Measurements from ENCODE around the gene USP43.
"Not testable (repeated sequence)": the region's sequence is repeated elsewhere in the genome, so short reads cannot be mapped to it uniquely, and the experiment has no call there.

The USP43 gene

DNA sequence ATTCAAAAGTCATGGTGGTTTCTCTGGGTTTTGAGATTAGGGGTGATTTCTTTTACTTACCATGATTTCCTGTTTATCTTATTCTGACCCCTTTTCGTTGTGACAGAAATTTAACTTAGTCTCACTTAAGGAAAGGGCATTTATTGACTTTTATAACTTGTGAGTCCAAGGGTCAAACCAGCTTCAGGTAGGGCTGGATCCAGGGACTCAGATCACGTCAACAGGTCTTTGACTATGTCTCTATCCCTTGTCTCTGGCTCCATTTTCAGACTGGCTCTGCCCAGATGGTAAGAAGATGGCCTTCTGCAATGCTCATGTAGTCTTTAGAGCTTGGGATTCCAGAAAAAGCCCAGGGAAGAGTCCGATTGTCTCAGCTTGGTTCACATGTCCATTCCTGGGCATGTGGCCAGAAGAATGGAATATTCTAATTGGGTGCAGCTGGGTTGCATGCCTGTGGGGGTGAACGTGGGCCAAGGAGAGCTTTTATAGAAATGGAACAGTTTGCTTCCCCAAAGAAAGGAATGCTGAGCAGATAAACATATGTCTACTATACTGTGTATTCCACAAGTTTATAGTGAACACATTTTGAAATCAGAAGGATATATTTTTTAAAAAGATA, 13.4 kb downstream of the USP43 start:
- no peak for DNase-seq (ENCODE audit: low read depth, low spot score)

DNA sequence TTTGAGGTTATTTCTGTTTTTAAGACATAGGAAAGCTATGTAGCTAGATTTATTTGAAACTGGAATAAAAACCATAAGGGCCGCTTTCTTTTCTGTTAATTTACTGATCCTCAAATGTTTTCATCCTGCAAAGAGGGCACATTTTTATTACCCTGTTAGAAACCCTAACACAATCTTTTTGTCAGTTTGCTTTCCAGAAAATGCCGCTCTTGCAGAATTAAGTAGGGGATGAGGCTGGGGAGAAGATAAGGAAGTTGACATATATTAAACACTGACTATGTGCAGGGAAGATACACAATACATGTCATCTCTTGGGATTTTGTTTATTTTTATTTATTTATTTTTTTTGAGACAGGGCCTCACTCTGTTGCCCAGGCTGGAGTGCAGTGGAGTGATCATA, 15.7 kb downstream of the USP43 start:
- no peak for DNase-seq (ENCODE audit: low read depth, low spot score)

DNA sequence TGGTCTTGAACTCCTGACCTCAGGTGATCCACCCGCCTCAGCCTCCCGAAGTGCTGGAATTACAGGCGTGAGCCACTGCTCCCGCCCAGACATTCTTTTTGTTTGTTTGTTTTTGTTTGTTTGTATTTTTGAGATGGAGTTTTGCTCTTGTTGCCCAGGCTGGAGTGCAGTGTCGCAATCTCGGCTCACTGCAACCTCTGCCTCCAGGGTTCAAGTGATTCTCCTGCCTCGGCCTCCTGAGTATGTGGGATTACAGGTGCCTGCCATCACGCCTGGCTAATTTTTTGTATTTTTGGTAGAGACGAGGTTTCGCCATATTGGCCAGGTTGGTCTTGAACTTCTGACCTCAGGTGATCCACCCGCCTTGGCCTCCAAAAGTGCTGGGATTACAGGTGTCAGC, 18.2 kb downstream of the USP43 start:
- not testable (repeated sequence) for DNase-seq (ENCODE audit: low read depth, low spot score)

DNA sequence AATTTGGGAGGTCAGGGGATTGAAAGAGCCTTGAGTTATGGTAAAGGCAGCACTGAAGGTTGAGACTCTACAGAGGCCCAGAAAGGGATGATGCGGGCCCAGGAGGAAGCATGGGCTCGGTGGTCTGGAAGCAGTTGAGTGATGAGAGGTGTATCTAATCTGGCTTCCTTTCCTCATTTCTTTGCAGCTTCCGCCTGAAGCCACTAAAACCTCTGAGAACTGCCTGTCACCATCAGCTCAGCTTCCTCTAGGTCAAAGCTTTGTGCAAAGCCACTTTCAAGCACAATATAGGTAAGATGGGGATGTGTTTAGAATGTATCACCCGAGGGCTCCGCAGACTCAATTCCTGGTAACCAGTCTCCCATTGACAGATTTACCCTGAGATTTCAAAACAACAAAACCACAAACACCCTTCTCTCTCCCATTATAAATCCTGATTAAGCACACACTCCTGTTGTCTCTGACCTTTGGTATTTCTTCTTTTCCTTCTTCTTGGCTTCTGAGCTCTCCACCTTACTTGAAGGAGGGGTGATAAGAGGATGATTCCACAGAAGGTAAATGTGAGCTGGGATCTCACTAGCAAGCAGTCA, 21.2 kb downstream of the USP43 start:
- DNase-seq (ENCODE audit: low read depth, low spot score) = no peak

DNA sequence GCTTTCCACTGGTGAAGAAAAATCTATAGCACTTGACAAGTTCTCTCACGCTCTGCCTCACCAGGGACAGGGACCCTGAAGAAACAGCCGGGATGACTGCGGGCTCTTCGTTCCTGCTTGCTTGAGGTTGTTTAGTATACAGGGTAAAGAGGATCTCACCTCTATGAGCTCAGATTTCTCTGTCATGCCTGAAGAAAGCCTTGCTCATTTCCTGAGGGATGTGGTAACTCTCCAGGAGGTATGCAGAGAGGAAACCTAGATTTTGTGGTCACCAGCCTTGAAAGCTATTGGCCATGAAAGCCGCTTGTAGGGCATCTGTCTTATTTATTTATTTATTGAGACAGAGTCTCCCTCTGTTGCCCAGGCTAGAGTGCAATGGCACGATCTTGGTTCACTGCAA, 23.2 kb downstream of the USP43 start:
- DNase-seq (ENCODE audit: low read depth, low spot score) = no peak

DNA sequence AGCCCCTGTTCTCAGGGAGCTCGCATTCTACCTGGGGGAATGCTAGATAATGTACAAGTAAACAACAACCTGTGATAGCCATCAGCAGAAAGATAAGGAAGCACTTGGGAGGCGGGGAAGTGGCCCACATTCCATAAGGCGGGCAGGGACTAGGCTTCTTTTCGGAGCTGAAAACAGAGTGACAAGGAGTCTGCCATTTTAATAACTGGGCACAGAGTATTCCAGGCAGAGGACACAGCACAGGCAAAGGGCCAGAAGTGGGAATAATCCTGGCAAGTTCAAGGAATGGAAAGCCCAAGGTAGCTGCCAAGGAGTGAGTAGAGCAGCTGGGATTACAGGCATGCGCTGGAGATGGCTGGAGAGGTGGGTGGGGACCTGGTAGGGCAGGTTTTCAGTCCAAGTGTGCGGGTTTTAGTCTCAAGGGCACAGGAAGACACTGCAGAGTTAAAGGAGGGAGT, 24.3 kb downstream of the USP43 start:
- DNase-seq (ENCODE audit: low read depth, low spot score) = no peak

DNA sequence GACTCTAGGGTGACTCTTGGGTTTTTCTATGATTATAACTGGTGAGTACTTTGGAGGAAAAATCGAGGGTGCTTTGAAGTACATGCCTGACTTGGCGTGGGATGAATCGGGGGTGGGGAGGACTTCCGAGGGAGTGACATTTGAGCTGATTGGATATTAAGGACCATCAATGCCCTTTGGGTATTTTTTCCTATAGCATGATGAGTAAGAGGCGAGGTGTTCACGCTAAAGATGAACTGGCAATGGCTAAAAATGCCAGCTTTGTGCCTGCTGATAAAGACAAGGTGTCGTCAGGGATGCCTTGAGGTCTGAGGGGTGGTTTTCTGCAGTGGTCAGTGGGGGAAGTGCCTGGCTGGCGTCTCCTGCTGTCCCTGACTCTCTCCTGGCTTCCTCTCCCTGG, 25.3 kb downstream of the USP43 start:
- no peak for DNase-seq (ENCODE audit: low read depth, low spot score)

DNA sequence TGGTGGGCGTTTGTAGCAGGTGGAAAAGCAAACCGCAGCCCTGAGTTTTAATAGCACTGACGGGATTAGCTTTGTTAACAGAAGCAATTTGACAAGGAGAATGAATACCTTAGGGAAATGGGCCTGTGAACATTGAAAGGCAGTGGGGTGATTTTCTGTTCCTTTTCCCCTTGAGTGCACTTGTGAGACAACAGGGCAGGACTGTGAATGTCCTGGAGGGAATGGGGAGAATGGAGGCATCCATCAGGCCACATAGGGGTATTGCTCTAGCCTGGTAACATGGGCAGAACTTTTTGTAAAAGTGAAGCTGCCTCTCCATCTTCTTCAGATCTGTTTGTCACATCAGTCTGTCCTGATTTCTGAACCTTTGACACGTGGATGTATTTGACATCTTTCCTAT, 26.2 kb downstream of the USP43 start:
- no peak for DNase-seq (ENCODE audit: low read depth, low spot score)

DNA sequence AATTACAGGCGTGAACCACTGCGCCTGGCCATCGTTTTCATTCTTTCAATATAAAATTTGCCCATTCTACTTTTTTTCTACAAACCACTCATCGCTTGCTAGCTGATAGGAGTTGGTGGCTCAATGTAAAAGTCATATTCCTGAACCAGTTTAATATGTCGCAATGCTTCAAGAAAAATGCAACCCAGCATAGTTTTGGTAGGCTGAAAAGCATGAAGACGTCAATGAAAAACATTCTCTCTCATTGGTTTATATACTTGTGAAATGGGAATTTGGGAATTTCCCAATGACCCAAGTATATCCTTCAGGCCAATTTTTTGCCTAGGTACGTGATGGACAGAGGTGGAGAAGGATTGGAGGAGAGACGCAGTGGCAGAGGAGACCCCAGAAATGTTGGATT, 26.9 kb downstream of the USP43 start:
- DNase-seq (ENCODE audit: low read depth, low spot score) = no peak

DNA sequence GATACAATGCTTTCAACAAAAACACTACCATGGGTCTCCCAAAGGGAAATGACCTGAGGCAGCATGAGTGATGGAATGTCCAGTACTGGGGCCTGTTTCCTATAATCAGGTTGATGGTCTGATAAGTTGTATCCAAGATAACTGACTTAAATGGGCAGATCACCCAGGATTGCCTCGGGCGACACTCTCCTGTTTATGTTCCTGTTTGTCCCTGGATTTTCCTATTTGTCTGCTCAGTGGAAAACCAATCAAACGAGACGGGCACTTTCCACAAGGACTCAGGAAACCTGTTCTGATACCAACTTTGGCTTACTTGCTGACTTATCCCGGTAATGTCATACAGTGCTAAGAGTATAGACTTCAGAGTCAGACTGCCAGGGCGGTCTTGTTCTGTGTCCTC, 27.4 kb downstream of the USP43 start:
- no peak for DNase-seq (ENCODE audit: low read depth, low spot score)

DNA sequence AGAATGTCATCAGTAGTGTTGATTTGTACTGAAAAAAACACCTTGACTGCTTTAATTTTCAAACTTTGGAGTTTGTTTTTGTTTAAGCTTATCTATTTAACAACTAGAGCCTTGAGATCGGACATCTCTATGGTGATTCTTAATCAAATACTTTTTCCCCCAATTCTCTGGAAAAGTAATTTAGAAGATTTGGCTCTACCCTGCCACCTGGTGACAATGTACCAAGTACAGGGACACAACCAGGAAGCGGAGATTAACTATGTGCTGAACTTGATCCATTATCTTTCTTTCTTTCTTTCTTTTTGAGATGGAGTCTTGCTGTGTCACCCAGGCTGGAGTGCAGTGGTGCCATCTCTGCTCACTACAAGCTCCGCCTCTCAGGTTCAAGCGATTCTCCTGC, 30.8 kb downstream of the USP43 start:
- no peak for DNase-seq (ENCODE audit: low read depth, low spot score)

DNA sequence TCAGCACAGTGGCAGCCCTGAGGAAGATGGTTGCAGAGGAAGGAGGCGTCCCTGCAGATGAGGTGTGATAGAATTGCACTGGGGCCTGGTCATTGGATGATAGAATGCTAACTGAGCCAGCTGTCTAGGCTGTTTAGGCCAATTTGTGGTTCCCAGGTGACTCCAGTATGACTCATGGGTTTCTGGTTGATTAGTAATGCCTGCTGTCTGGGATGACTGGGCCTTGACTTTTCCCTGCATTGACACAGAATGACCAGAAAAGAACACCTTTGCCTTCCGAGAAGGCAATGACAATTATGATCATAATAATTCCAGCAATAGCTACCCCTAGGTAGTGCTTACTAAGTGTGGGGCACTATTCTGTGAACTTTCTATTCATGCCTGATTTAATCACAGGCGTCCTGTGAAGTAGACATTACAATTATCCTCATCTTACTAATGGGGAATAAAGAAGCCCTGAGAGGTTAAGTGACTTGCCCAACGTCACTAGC, 31.5 kb downstream of the USP43 start:
- no peak for DNase-seq (ENCODE audit: low read depth, low spot score)

DNA sequence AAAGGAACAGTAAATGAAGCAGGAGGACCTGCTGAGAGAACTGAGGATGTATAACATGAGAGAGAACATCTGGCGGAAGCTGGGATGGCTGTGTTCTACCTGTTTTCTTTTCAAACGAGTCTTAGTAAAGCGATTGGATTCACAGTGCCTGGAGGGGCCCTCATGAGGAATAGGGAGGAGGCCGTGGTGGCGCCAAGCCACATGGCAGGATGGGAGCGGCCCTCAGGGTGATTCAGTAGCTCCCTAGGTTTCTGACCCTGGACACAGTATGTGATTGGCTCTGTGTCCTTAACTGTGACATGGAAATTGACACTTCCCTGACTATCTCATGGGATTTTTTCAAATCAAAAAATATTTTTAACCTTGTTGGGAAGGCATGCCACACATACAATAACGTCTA, 32.1 kb downstream of the USP43 start:
- no peak for DNase-seq (ENCODE audit: low read depth, low spot score)

DNA sequence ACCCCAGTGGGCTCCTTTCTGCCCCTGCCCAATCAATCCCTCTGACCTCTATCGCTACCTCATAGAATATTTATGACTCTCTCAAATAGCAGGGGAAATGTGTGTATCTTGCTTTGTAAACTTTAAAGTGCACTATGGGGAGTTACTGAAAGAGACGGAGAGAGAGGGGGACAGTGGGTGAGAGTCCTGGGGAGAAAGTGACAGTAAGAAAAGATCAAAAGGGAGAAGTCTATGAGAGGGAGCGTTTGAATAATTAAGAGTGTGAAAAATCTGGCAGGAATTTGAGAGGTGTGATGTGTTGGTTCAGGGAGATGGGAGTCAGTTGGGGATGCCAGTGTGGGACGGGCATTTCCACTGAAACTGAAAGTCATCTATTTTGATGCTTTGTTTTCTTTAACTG, 32.6 kb downstream of the USP43 start:
- no peak for DNase-seq (ENCODE audit: low read depth, low spot score)

DNA sequence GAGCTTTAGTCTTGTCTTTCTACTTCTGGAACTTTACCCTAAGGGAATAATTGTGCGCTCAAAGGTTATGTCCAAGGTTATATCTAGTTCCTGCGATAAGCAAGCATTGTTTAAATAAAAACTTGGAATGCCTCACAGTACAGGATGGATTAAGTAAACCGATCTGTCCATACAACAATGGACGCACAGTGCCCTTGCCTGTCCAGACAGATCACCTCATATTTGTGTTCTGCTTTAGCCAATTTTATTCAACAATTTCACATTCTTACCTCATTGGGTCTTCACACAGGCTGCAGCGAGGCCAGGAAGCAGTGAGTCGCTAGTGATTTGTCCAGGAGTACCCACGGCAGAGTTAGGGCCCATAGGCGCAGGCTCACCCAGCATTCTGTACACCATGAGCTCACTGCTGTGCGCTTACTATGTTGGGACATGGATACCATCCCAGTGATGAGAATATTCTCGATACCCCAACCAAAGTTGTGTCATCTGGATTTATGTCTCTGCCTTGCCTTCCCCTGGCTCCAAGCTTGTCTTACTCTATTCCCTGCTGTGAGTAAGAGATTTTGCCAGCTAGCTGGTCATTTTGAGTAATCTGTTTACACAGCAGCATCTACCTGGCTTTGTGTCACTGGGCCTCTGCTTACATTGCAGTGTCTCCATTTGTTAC, 39.8 kb downstream of the USP43 start:
- no peak for DNase-seq (ENCODE audit: low read depth, low spot score)

DNA sequence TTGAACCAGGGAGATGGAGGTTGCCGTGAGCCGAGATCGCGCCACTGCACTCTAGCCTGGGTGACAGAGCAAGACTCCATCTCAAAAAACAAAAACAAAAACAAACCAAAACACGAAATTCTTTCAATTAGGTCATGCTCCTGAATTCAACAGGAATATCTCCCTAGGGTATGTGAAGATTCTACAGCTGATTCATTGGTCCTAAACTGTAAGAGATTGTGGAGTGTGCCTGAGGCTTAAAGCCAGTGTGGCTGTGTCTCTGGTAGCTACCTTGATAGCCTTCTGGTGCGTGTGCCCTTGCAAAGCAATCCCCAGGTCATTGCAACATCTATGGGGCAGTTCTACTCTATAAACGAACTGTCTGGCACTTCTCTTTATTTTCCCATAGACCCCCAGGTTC, 48.4 kb downstream of the USP43 start:
- no peak for DNase-seq (ENCODE audit: low read depth, low spot score)

DNA sequence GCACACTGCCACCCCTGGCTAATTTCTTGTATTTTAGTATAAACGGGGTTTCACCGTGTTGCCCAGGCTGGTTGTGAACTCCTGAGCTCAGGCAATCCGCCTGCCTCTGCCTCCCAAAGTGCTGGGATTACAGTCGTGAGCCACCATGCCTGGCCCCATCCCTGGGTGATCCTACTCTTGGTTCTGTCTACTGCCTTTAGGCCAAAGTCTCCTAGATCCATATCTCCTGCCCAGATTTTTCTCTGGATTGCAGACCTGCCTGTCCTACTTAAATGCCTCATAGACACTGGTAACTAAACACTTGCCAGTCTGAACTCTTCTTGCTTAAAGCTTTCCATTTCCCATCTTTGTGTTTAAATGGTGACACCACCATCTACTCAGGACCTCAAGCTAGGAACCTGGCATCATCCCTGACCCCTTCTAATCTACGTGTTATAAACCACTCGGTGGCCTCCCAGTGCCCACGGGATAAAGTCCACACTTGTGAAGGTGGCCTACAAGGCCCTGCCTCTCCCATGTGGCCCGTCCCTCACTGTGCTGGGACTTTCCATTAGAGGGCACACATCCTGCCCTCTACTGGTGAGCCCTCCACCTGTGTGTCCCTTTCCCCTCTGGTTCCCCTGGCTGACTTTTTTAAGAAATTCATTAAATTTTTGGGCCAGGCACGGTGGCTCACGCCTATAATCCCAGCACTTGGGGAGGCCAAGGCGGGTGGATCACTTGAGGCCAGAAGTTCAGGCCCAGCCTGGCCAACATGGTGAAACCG, 51.1 kb downstream of the USP43 start:
- DNase-seq (ENCODE audit: low read depth, low spot score) = no peak

DNA sequence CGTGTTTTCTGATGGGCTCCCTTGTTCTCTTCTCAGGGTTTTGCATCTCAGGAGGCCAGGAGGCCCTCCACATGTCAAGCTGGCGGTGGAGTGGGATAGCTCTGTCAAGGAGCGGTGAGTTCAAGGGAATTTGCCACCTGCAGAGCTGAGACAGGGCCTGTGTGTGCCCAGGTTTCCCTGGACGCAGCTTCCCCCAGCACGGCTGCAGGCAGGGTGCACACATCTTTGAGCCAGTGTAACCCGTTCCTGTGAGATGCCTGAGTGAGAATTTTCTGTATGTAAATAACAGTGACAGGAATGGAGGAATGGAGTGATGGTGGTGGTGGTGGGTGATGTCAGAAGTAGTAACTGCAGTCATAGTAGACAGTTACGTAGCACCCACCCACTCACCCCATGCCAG, 54.8 kb downstream of the USP43 start:
- no peak for DNase-seq (ENCODE audit: low read depth, low spot score)

DNA sequence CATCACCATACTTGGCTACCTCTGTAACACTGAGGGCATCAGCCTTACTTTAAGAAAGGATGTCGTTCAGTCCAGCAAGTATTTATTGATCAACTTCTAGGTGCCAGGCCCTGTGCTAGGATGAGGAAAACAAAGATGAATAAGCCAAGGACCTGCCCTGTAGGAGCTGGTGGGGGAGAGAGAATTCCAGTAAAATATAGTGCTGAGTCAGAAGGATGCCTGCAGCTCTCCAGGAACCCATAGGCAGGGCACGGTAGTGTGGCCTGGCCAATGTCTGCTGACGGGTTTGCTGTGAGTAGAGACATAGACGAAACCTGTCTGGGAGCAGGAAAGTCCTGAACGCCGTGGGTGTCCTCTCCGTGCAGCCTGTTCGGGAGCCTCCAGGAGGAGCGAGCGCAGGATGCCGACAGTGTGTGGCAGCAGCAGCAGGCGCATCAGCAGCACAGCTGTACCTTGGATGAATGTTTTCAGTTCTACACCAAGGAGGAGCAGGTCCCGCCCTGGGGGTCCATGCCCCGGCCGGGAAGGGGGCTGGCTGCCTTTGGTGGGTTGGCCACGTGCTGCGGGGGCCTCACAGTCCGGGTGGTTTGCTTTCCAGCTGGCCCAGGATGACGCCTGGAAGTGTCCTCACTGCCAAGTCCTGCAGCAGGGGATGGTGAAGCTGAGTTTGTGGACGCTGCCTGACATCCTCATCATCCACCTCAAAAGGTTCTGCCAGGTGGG, 55.6 kb downstream of the USP43 start:
- DNase-seq (ENCODE audit: low read depth, low spot score) = no peak

DNA sequence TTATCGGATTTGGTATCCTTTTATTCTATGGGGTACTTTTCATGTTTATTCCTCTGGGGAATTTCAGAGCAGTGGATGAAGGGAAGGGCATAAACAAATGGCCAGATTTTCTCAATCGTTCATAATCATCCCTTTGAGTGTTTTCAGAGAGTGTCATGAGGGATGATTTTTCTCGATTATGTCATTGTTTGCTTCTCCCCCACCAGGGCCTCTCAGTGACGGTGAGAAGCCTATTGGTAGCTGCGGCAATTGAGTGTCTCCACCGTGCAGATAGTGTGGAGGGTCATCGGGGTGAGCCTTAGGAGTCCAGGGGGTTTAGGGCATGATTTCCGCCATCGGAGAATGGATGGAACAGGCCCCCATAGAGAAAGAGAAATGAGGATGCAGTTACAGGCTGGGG, 57.2 kb downstream of the USP43 start:
- DNase-seq (ENCODE audit: low read depth, low spot score) = no peak

DNA sequence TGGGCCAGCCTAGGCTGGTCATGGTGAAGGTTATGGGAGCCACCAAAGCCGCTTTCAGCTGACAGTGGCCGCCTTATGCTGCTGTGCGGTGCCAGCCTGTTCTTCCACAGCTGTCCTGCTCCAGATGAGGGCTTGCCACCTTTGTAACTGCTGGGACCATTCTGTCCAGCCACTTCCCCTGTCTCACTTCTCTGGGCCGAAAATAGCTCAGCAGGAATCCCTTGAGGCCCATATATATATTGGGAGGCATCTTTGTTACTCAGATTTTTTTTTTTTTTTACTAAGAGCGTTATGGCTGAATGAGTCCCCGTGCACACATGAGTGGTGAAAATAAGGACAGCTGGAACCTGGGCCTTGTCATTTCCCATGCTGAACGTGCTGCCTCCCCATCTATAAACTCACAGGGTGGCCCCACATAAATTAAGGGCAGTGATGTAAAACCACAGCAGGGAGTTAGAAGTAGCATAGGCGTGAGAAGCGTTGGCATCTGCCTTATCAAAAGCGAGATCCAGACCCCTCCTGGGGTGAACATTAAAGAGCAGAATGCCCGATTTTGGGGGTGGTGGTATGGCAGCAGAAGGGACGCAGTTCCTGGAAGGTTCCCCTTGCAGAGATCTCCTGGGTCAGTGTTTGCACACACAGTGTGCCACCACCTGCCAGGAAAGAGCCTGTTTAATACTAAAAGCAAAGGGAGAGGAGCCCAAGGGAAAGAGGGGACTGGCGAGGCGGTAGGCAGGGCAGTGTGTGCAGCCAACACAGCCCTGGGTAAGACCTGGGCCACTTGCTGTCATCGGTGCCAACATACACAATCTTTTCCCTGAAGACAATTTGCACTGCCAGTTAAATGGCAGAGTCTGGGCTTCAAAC, 57.8 kb downstream of the USP43 start:
- DNase-seq (ENCODE audit: low read depth, low spot score) = no peak
